Liver (tissue), 3 donors: ENCODE measurements around the gene PDYN.

Experiments used
- CTCF ChIP-seq: fragments of 150-350 bp; IDR thresholded peaks from 2 replicates; pipeline ENCODE4 v1.5.1; 2017; ENCODE audit warnings: improper control_type of control experiment, low read depth, low read length; ENCODE audit not compliant: missing input control
- EGR1 ChIP-seq, 2 donors: IDR thresholded peaks; 2 replicates each; pipeline ENCODE4 v1.6.1; 2016 to 2018; ENCODE audit warnings: antibody characterized with exemption in 2 of 2, low read depth in 2 of 2
- FOXA1 ChIP-seq: IDR thresholded peaks from 2 replicates; pipeline ENCODE4 v1.6.1; 2016; ENCODE audit warnings: antibody characterized with exemption
- JUND ChIP-seq, 2 donors: IDR thresholded peaks; 2 replicates each; pipeline ENCODE4 v1.6.1; 2016; ENCODE audit warnings: antibody characterized with exemption in 2 of 2
- RAD21 ChIP-seq, 2 donors: IDR thresholded peaks; 2 replicates each; pipeline ENCODE4 v1.6.1; 2016; ENCODE audit warnings: antibody characterized with exemption in 2 of 2, mild to moderate bottlenecking in 2 of 2
- RXRA ChIP-seq, 2 donors: IDR thresholded peaks; 2 replicates each; pipeline ENCODE4 v1.6.1; 2017 to 2018; ENCODE audit warnings: antibody characterized with exemption in 2 of 2, mild to moderate bottlenecking in 1 of 2
- TAF1 ChIP-seq: conservative IDR thresholded peaks from 2 replicates; pipeline ENCODE4 v1.6.1; 2016; ENCODE audit warnings: antibody characterized with exemption, mild to moderate bottlenecking
- YY1 ChIP-seq: IDR thresholded peaks from 2 replicates; pipeline ENCODE4 v1.6.1; 2016; ENCODE audit warnings: antibody characterized with exemption, mild to moderate bottlenecking
- TF ChIP-seq, protein P1 (sequence below): IDR thresholded peaks from 2 replicates; pipeline ENCODE4 v1.6.1; 2016; ENCODE audit warnings: antibody characterized with exemption
- TF ChIP-seq, protein P2 (sequence below): IDR thresholded peaks from 2 replicates; pipeline ENCODE4 v1.6.1; 2016; ENCODE audit warnings: antibody characterized with exemption, mild to moderate bottlenecking
- TF ChIP-seq, protein P3 (sequence below): IDR thresholded peaks from 2 replicates; pipeline ENCODE4 v1.6.1; 2016; ENCODE audit warnings: antibody characterized with exemption
- TF ChIP-seq, protein P4 (sequence below): IDR thresholded peaks from 2 replicates; pipeline ENCODE4 v1.6.1; 2016; ENCODE audit warnings: antibody characterized with exemption
- donor health status: healthy.
- donor health status: healthy.

GRCh38 chr20:1961374-1961773, 32.5 kb downstream of the PDYN start:
- TF ChIP-seq CTCF (no peak), RXRA (IDR thresholded peaks at IDR 0.05) (no peak), JUND (IDR thresholded peaks at IDR 0.05) (no peak), TAF1 (no peak), EGR1 (IDR thresholded peaks at IDR 0.05; ENCODE audit: low read depth in 2 of 2) (no peak), RAD21 (IDR thresholded peaks at IDR 0.05) (no peak), YY1 (no peak), FOXA1 (no peak)
- TF ChIP-seq, protein P1, sequence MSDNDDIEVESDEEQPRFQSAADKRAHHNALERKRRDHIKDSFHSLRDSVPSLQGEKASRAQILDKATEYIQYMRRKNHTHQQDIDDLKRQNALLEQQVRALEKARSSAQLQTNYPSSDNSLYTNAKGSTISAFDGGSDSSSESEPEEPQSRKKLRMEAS = no peak
- TF ChIP-seq, protein P2, sequence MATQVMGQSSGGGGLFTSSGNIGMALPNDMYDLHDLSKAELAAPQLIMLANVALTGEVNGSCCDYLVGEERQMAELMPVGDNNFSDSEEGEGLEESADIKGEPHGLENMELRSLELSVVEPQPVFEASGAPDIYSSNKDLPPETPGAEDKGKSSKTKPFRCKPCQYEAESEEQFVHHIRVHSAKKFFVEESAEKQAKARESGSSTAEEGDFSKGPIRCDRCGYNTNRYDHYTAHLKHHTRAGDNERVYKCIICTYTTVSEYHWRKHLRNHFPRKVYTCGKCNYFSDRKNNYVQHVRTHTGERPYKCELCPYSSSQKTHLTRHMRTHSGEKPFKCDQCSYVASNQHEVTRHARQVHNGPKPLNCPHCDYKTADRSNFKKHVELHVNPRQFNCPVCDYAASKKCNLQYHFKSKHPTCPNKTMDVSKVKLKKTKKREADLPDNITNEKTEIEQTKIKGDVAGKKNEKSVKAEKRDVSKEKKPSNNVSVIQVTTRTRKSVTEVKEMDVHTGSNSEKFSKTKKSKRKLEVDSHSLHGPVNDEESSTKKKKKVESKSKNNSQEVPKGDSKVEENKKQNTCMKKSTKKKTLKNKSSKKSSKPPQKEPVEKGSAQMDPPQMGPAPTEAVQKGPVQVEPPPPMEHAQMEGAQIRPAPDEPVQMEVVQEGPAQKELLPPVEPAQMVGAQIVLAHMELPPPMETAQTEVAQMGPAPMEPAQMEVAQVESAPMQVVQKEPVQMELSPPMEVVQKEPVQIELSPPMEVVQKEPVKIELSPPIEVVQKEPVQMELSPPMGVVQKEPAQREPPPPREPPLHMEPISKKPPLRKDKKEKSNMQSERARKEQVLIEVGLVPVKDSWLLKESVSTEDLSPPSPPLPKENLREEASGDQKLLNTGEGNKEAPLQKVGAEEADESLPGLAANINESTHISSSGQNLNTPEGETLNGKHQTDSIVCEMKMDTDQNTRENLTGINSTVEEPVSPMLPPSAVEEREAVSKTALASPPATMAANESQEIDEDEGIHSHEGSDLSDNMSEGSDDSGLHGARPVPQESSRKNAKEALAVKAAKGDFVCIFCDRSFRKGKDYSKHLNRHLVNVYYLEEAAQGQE = no peak
- TF ChIP-seq, protein P3, sequence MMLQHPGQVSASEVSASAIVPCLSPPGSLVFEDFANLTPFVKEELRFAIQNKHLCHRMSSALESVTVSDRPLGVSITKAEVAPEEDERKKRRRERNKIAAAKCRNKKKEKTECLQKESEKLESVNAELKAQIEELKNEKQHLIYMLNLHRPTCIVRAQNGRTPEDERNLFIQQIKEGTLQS = no peak
- TF ChIP-seq, protein P4, sequence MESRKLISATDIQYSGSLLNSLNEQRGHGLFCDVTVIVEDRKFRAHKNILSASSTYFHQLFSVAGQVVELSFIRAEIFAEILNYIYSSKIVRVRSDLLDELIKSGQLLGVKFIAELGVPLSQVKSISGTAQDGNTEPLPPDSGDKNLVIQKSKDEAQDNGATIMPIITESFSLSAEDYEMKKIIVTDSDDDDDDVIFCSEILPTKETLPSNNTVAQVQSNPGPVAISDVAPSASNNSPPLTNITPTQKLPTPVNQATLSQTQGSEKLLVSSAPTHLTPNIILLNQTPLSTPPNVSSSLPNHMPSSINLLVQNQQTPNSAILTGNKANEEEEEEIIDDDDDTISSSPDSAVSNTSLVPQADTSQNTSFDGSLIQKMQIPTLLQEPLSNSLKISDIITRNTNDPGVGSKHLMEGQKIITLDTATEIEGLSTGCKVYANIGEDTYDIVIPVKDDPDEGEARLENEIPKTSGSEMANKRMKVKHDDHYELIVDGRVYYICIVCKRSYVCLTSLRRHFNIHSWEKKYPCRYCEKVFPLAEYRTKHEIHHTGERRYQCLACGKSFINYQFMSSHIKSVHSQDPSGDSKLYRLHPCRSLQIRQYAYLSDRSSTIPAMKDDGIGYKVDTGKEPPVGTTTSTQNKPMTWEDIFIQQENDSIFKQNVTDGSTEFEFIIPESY = no peak
